ENCODE data around the gene AIP.

DNA sequence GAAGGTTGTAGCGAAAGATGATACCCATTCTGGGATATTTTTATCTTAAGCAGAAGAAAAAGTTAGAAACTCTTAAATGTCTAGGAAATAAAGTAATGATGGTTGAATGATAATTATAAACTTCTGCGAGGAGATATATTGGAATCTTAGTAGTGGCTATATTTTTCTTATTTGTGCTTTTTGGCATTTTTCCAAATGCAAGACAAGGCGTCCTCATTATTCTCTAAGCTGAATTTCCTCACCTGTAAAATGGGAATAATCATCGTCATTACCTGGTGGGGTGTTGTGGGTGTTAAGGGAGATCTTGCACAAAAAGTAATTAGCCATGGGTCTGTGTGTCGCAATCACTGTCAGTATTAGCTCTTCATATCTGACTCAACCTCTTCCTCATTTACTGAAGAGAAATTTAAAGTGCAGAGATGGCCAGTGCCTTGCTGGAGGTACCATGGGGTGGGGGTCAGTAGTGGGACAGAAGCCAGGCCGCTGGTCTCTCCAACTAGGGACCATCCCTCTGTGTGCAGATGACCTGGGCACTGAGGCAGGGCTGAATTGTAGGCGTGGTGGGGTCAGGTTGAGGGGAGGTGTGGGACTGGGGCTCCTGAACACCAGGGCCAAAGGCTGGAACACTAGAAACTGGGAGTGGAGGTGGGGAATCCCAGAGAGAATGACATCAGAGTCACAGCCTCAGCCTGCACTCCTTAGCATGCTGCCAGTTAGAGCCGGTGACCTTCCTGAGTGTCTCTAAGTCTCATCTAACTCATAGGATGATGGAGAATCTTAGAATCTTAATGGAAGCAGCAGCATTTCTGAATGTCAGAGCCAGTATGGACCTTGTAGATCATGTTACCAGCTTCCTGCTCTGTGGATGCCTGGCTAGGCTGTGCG is 18.2 kb downstream of the AIP start:
- TF ChIP-seq, protein P1, sequence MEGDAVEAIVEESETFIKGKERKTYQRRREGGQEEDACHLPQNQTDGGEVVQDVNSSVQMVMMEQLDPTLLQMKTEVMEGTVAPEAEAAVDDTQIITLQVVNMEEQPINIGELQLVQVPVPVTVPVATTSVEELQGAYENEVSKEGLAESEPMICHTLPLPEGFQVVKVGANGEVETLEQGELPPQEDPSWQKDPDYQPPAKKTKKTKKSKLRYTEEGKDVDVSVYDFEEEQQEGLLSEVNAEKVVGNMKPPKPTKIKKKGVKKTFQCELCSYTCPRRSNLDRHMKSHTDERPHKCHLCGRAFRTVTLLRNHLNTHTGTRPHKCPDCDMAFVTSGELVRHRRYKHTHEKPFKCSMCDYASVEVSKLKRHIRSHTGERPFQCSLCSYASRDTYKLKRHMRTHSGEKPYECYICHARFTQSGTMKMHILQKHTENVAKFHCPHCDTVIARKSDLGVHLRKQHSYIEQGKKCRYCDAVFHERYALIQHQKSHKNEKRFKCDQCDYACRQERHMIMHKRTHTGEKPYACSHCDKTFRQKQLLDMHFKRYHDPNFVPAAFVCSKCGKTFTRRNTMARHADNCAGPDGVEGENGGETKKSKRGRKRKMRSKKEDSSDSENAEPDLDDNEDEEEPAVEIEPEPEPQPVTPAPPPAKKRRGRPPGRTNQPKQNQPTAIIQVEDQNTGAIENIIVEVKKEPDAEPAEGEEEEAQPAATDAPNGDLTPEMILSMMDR (IDR thresholded peaks at IDR 0.05): no peak
- no peak for TF ChIP-seq POLR2A (IDR thresholded peaks at IDR 0.05)
- no peak for TF ChIP-seq POLR2AphosphoS5 (IDR thresholded peaks at IDR 0.05)
- TF ChIP-seq EP300 (IDR thresholded peaks at IDR 0.05): no peak
